Superior temporal gyrus (tissue), 1 donor: ENCODE data around the gene MRPL9.
"Not testable (repeated sequence)": the region's sequence is repeated elsewhere in the genome, so short reads cannot be mapped to it uniquely, and the experiment has no call there.

Experiments
- DNase-seq: peaks from one replicate; pipeline ENCODE4 v3.0.0-alpha.2; 2016; ENCODE audit errors: extremely low spot score

MRPL9 gene

GRCh38 chr1:151783796-151784195, 20.5 kb upstream of the MRPL9 start:
- no peak for DNase-seq

- no peak for DNase-seq
Measured at GRCh38 chr1:151782741-151783140, 19.4 kb upstream of the MRPL9 start.

GRCh38 chr1:151782026-151782425, 18.7 kb upstream of the MRPL9 start:
- DNase-seq = not testable (repeated sequence)

GRCh38 chr1:151780736-151781135, 17.4 kb upstream of the MRPL9 start:
- not testable (repeated sequence) for DNase-seq

- DNase-seq = no peak
Measured at GRCh38 chr1:151779852-151780251, 16.6 kb upstream of the MRPL9 start.

GRCh38 chr1:151777317-151777716, 14.0 kb upstream of the MRPL9 start:
- no peak for DNase-seq

- no peak for DNase-seq
Measured at GRCh38 chr1:151776665-151777062, 13.4 kb upstream of the MRPL9 start.

GRCh38 chr1:151775894-151776664, 12.8 kb upstream of the MRPL9 start:
- no peak for DNase-seq

GRCh38 chr1:151774256-151774922, 11.1 kb upstream of the MRPL9 start:
- DNase-seq = no peak

GRCh38 chr1:151773702-151774101, 10.4 kb upstream of the MRPL9 start:
- DNase-seq = no peak

- not testable (repeated sequence) for DNase-seq
Measured at GRCh38 chr1:151769270-151769669, 6.0 kb upstream of the MRPL9 start.

GRCh38 chr1:151768351-151769066, 5.2 kb upstream of the MRPL9 start:
- DNase-seq = not testable (repeated sequence)

- DNase-seq = no peak
Measured at GRCh38 chr1:151763990-151764389, 694 bp upstream of the MRPL9 start.

- DNase-seq = no peak
Measured at GRCh38 chr1:151760597-151761385, 2.5 kb downstream of the MRPL9 start.

GRCh38 chr1:151759241-151759640, 4.1 kb downstream of the MRPL9 start:
- no peak for DNase-seq

- DNase-seq = no peak
Measured at GRCh38 chr1:151756291-151756690, 7.0 kb downstream of the MRPL9 start.

GRCh38 chr1:151741516-151741915, 21.8 kb downstream of the MRPL9 start:
- DNase-seq = no peak

GRCh38 chr1:151739590-151740355, 23.5 kb downstream of the MRPL9 start:
- no peak for DNase-seq

GRCh38 chr1:151737479-151737878, 25.8 kb downstream of the MRPL9 start:
- no peak for DNase-seq

GRCh38 chr1:151737026-151737425, 26.3 kb downstream of the MRPL9 start:
- no peak for DNase-seq

- DNase-seq = not testable (repeated sequence)
Measured at GRCh38 chr1:151733995-151734394, 29.3 kb downstream of the MRPL9 start.
